Glomerular endothelial cell (primary cell): ENCODE data around the gene BSG. TPM values are rescaled to one million over a fixed set of nuclear protein-coding genes. Genes with fewer than 3 reads are reported as not detected.

ENCODE experiments used
- total RNA-seq: library from RNA; depleted of rRNA; stranded (reverse); fragments of >200 nt; gene quantifications from 2 replicates; pipeline ENCODE4 v1.2.3, GENCODE V29; 2015

BSG gene
- total RNA-seq, 1 donor from 2014 or later, result 775 TPM

Other genes with a start within 250 kb of the BSG start
- gene MIER2, start 227.8 kb upstream of the BSG start, total RNA-seq, result 21.0 and 38.2 TPM in 2 replicates
- gene C2CD4C, start 163.4 kb upstream of the BSG start, total RNA-seq, result 0.44 and 0.47 TPM in 2 replicates
- 34.3 and 35.1 TPM in 2 replicates for gene SHC2, start 111.6 kb upstream of the BSG start, total RNA-seq
- gene MADCAM1, start 76.1 kb upstream of the BSG start, total RNA-seq, result 0.41 TPM in 1 of 2 replicates, not detected in the other
- 72.9 and 78.5 TPM in 2 replicates for gene TPGS1, start 65.1 kb upstream of the BSG start, total RNA-seq
- gene CDC34, start 40.8 kb upstream of the BSG start, total RNA-seq, result 125 and 148 TPM in 2 replicates
- gene GZMM, start 28.5 kb upstream of the BSG start, total RNA-seq, result not detected in 2 replicates
- 1.1 and 2.0 TPM in 2 replicates for gene HCN2, start 17.3 kb downstream of the BSG start, total RNA-seq
- 30.0 and 56.7 TPM in 2 replicates for gene POLRMT, start 60.9 kb downstream of the BSG start, total RNA-seq
- 0.35 TPM in 1 of 2 replicates, not detected in the other for gene FGF22, start 67.3 kb downstream of the BSG start, total RNA-seq
- gene RNF126, start 90.6 kb downstream of the BSG start, total RNA-seq, result 86.3 and 108 TPM in 2 replicates
- 171 and 280 TPM in 2 replicates for gene FSTL3, start 103.8 kb downstream of the BSG start, total RNA-seq
- 2.2 TPM in 1 of 2 replicates, not detected in the other for gene PRSS57, start 122.9 kb downstream of the BSG start, total RNA-seq
- gene PALM, start 136.3 kb downstream of the BSG start, total RNA-seq, result 48.9 and 52.8 TPM in 2 replicates
- 0.18 and 1.0 TPM in 2 replicates for gene MISP, start 178.5 kb downstream of the BSG start, total RNA-seq
- 252 and 331 TPM in 2 replicates for gene PTBP1, start 224.9 kb downstream of the BSG start, total RNA-seq
- gene PLPPR3, start 249.4 kb downstream of the BSG start, total RNA-seq, result 2.3 and 7.5 TPM in 2 replicates